ENCODE data around the gene RAD51B.

The RAD51B gene

GRCh38 chr14:68239988-68240771, 420.6 kb downstream of the RAD51B start:
- Histone ChIP-seq H3K4me3 (ENCODE audit: low read length) (no peak overlapping the region), H3K36me3 (ENCODE audit: control insufficient read depth, low read depth, low read length) (no peaks in the 10 kb centered on the region), H3K4me1 (ENCODE audit: control insufficient read depth, low read depth, low read length) (peaks cover 3% of the 10 kb centered on the region), H3K9ac (ENCODE audit: low read length) (no peak overlapping the region), H3K9me3 (ENCODE audit: control insufficient read depth, low read depth, low read length) (no peaks in the 10 kb centered on the region), H3K27ac (ENCODE audit: low read length) (no peak overlapping the region), H3K27me3 (ENCODE audit: control insufficient read depth, insufficient read depth, low read length) (no peaks in the 10 kb centered on the region)

- Histone ChIP-seq H3K27me3 (ENCODE audit: control insufficient read depth, insufficient read depth, low read length) (no peaks in the 10 kb centered on the region), H3K9me3 (ENCODE audit: control insufficient read depth, low read depth, low read length) (no peaks in the 10 kb centered on the region), H3K36me3 (ENCODE audit: control insufficient read depth, low read depth, low read length) (no peaks in the 10 kb centered on the region), H3K9ac (ENCODE audit: low read length) (no peak overlapping the region), H3K27ac (ENCODE audit: low read length) (no peak overlapping the region), H3K4me3 (ENCODE audit: low read length) (no peak overlapping the region), H3K4me1 (ENCODE audit: control insufficient read depth, low read depth, low read length) (peaks cover 16% of the 10 kb centered on the region)
Measured at GRCh38 chr14:68241862-68242487, 422.4 kb downstream of the RAD51B start.

- Histone ChIP-seq H3K9ac (ENCODE audit: low read length) (no peak overlapping the region), H3K36me3 (ENCODE audit: control insufficient read depth, low read depth, low read length) (no peaks in the 10 kb centered on the region), H3K9me3 (ENCODE audit: control insufficient read depth, low read depth, low read length) (no peaks in the 10 kb centered on the region), H3K27ac (ENCODE audit: low read length) (no peak overlapping the region), H3K4me3 (ENCODE audit: low read length) (no peak overlapping the region), H3K4me1 (ENCODE audit: control insufficient read depth, low read depth, low read length) (peaks cover 29% of the 10 kb centered on the region), H3K27me3 (ENCODE audit: control insufficient read depth, insufficient read depth, low read length) (no peaks in the 10 kb centered on the region)
Measured at GRCh38 chr14:68243450-68244010, 424.0 kb downstream of the RAD51B start.

- H3K4me1 ChIP-seq (ENCODE audit: control insufficient read depth, low read depth, low read length) = peaks cover 38% of the 10 kb centered on the region
- H3K9ac ChIP-seq (ENCODE audit: low read length) = no peak overlapping the region
- no peaks in the 10 kb centered on the region for H3K9me3 ChIP-seq (ENCODE audit: control insufficient read depth, low read depth, low read length)
- H3K27me3 ChIP-seq (ENCODE audit: control insufficient read depth, insufficient read depth, low read length) = no peaks in the 10 kb centered on the region
- H3K27ac ChIP-seq (ENCODE audit: low read length) = no peak overlapping the region
- no peaks in the 10 kb centered on the region for H3K36me3 ChIP-seq (ENCODE audit: control insufficient read depth, low read depth, low read length)
- no peak overlapping the region for H3K4me3 ChIP-seq (ENCODE audit: low read length)
Measured at GRCh38 chr14:68244262-68244980, 424.8 kb downstream of the RAD51B start.

GRCh38 chr14:68245146-68246073, 425.8 kb downstream of the RAD51B start:
- H3K4me1 ChIP-seq (ENCODE audit: control insufficient read depth, low read depth, low read length) = peaks cover 44% of the 10 kb centered on the region
- no peak overlapping the region for H3K27ac ChIP-seq (ENCODE audit: low read length)
- H3K27me3 ChIP-seq (ENCODE audit: control insufficient read depth, insufficient read depth, low read length) = no peaks in the 10 kb centered on the region
- no peak overlapping the region for H3K4me3 ChIP-seq (ENCODE audit: low read length)
- no peaks in the 10 kb centered on the region for H3K9me3 ChIP-seq (ENCODE audit: control insufficient read depth, low read depth, low read length)
- no peak overlapping the region for H3K9ac ChIP-seq (ENCODE audit: low read length)
- no peaks in the 10 kb centered on the region for H3K36me3 ChIP-seq (ENCODE audit: control insufficient read depth, low read depth, low read length)

GRCh38 chr14:68246074-68246785, 426.7 kb downstream of the RAD51B start:
- Histone ChIP-seq H3K36me3 (ENCODE audit: control insufficient read depth, low read depth, low read length) (no peaks in the 10 kb centered on the region), H3K27me3 (ENCODE audit: control insufficient read depth, insufficient read depth, low read length) (no peaks in the 10 kb centered on the region), H3K9ac (ENCODE audit: low read length) (no peak overlapping the region), H3K9me3 (ENCODE audit: control insufficient read depth, low read depth, low read length) (no peaks in the 10 kb centered on the region), H3K27ac (ENCODE audit: low read length) (no peak overlapping the region), H3K4me3 (ENCODE audit: low read length) (no peak overlapping the region), H3K4me1 (ENCODE audit: control insufficient read depth, low read depth, low read length) (peaks cover 50% of the 10 kb centered on the region)

GRCh38 chr14:68246786-68247105, 427.2 kb downstream of the RAD51B start:
- H3K9me3 ChIP-seq (ENCODE audit: control insufficient read depth, low read depth, low read length) = no peaks in the 10 kb centered on the region
- no peak overlapping the region for H3K27ac ChIP-seq (ENCODE audit: low read length)
- H3K36me3 ChIP-seq (ENCODE audit: control insufficient read depth, low read depth, low read length) = no peaks in the 10 kb centered on the region
- H3K4me1 ChIP-seq (ENCODE audit: control insufficient read depth, low read depth, low read length) = peaks cover 56% of the 10 kb centered on the region
- no peak overlapping the region for H3K9ac ChIP-seq (ENCODE audit: low read length)
- H3K4me3 ChIP-seq (ENCODE audit: low read length) = no peak overlapping the region
- no peaks in the 10 kb centered on the region for H3K27me3 ChIP-seq (ENCODE audit: control insufficient read depth, insufficient read depth, low read length)

GRCh38 chr14:68247274-68247673, 427.7 kb downstream of the RAD51B start:
- peaks cover 59% of the 10 kb centered on the region for H3K4me1 ChIP-seq (ENCODE audit: control insufficient read depth, low read depth, low read length)
- no peaks in the 10 kb centered on the region for H3K27me3 ChIP-seq (ENCODE audit: control insufficient read depth, insufficient read depth, low read length)

GRCh38 chr14:68247676-68248268, 428.2 kb downstream of the RAD51B start:
- Histone ChIP-seq H3K9me3 (ENCODE audit: control insufficient read depth, low read depth, low read length) (no peaks in the 10 kb centered on the region), H3K9ac (ENCODE audit: low read length) (no peak overlapping the region), H3K4me1 (ENCODE audit: control insufficient read depth, low read depth, low read length) (peaks cover 59% of the 10 kb centered on the region), H3K36me3 (ENCODE audit: control insufficient read depth, low read depth, low read length) (no peaks in the 10 kb centered on the region), H3K27me3 (ENCODE audit: control insufficient read depth, insufficient read depth, low read length) (no peaks in the 10 kb centered on the region), H3K27ac (ENCODE audit: low read length) (no peak overlapping the region), H3K4me3 (ENCODE audit: low read length) (no peak overlapping the region)

More at GRCh38 chr14:68247274-68247673, 427.7 kb downstream of the RAD51B start:
- Histone ChIP-seq H3K27ac (ENCODE audit: low read length) (no peak overlapping the region), H3K4me3 (ENCODE audit: low read length) (no peak overlapping the region), H3K36me3 (ENCODE audit: control insufficient read depth, low read depth, low read length) (no peaks in the 10 kb centered on the region), H3K9ac (ENCODE audit: low read length) (no peak overlapping the region), H3K9me3 (ENCODE audit: control insufficient read depth, low read depth, low read length) (no peaks in the 10 kb centered on the region)

- H3K9me3 ChIP-seq (ENCODE audit: control insufficient read depth, low read depth, low read length) = no peaks in the 10 kb centered on the region
- H3K36me3 ChIP-seq (ENCODE audit: control insufficient read depth, low read depth, low read length) = no peaks in the 10 kb centered on the region
- no peak overlapping the region for H3K9ac ChIP-seq (ENCODE audit: low read length)
- no peaks in the 10 kb centered on the region for H3K27me3 ChIP-seq (ENCODE audit: control insufficient read depth, insufficient read depth, low read length)
- no peak overlapping the region for H3K4me3 ChIP-seq (ENCODE audit: low read length)
- H3K4me1 ChIP-seq (ENCODE audit: control insufficient read depth, low read depth, low read length) = peaks cover 67% of the 10 kb centered on the region
- no peak overlapping the region for H3K27ac ChIP-seq (ENCODE audit: low read length)
Measured at GRCh38 chr14:68248481-68249255, 429.1 kb downstream of the RAD51B start.

All from iPS-18a (cell line).